Limb (tissue), 2 donors: ENCODE data around the gene DPF3.

Source experiments
- DNase-seq, 2 donors: peaks; one replicate each; pipeline ENCODE4 v3.0.0-alpha.2; 2016; ENCODE audit errors: extremely low spot score in 2 of 2

DPF3 gene

GRCh38 chr14:72742838-72743195, 151.1 kb downstream of the DPF3 start:
- no peak for DNase-seq

DNA sequence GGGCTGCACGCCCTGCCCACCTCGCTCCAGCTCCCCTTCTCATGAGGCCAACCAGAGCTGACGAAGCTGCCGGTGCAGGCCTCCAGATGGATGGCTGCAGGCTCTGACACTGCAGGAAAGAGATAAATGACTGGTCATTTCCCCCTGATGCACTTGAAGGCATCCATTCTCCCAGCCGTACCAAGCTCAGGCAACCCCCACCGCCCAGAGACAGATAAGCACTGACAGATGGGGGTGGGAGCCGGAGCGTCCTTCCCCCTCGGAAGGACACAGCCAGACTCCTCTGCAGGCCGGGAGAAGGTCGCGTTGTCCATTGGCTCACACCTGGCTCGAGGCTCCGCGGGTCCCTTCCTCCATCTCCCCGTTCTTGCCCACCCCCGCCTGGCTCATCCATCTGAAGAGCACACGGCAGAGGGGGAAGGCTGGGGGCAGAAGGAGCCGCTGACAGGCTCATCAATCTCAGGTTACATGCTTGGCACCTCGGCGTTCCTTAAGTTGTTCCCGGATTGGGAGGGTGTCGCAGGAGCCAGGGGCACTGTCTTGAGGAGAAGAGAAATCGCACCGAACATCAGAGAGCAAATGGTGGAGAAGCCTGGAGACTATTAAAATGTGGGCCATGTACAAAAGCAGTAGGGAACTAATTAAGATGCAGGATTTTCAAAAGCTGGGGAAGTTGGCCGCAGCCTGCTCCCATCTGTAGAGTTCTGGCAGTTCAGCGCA, 151.6 kb downstream of the DPF3 start:
- DNase-seq = peak in 1 of 2 donors; percentile 36

GRCh38 chr14:72741826-72742117, 152.1 kb downstream of the DPF3 start:
- no peak for DNase-seq

GRCh38 chr14:72740966-72741825, 152.7 kb downstream of the DPF3 start:
- DNase-seq = peak in 1 of 2 donors; percentile 12

- peak in 1 of 2 donors; percentile 7 for DNase-seq
Measured at GRCh38 chr14:72740504-72740961, 153.4 kb downstream of the DPF3 start.

GRCh38 chr14:72739446-72740405, 154.2 kb downstream of the DPF3 start:
- DNase-seq = peak in 1 of 2 donors; percentile 17

DNA sequence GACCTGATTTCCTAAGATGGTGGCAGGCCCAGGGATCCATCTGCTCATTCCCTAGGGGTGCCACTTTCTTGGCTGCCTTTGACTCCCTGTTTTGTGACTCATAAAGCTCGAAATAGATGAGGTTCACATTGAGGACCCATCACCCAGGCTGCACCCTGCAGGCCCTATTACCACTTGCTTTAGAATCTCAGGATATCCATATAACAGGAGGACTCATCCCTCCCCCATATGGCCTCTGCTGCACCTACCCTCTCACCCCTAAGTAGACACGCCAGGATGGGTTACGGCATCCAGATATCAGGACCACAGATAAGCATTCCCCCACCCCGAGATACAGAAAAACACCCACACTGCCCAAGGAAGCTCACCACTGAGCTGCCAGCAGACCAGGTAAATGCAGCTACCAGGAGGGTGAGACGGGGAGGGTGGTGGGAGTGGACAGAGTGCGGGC, 155.7 kb downstream of the DPF3 start:
- peak in 1 of 2 donors; percentile 23 for DNase-seq

GRCh38 chr14:72737560-72737943, 156.3 kb downstream of the DPF3 start:
- DNase-seq = peak in 1 of 2 donors; percentile 28

- no peak for DNase-seq
Measured at GRCh38 chr14:72736786-72737559, 156.9 kb downstream of the DPF3 start.

DNA sequence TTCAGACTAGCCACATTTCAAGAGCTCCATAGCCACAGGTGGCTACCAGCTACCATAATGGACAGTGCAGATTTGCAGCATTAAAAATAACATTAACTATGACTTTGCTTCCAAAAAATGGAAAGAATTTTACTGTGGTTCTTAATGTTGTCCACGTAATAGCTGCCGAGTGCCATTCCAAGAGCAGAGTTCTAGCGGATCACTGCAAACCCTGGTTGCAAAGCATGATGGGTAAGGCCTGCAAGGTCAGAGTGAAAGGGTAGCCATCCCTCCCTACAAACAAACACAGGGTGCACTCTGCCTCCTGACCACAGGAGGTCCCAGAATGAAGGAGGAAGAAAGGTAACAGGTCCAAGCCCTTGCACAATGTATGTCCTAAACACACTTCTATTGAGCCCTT, 157.6 kb downstream of the DPF3 start:
- no peak for DNase-seq

- no peak for DNase-seq
Measured at GRCh38 chr14:72732022-72732780, 161.7 kb downstream of the DPF3 start.

DNA sequence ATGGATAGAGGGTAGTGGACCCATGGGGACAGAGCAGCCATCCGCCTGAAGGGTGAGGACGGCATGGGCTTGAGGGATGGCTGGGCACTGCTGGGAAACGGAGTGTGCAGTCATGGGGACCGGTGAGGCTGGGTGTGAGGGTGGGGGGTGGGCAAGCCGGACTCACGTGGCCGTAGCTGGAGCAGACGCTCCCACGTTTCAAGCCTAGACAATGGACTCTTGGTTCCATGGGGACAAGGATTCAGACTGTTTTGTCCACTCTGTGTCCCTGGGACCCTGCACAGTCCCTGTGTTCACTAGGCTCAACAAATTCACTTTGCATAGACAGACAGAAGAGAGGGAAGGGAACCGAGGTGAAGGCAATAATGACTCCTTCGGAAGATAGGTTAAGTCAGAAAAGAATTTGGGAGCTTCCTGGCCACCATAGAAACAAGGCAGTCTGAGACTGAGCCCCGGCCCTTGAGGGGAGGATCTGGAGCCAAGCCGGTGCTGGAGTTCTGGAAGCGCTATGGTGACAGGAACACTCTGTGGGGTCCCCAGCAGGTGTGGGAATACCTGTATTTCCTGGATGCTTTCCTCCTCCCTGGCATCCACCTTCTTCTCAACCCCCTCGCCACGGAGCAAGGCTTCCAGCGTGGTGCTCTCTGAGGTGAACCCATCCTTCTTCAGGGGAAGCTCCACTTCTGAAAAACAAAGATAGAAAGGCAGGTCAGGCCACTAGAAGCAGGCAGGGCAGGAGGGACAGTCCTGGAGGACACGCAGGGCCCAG, 162.5 kb downstream of the DPF3 start:
- no peak for DNase-seq

GRCh38 chr14:72730468-72730867, 163.4 kb downstream of the DPF3 start:
- no peak for DNase-seq

GRCh38 chr14:72726444-72726843, 167.5 kb downstream of the DPF3 start:
- DNase-seq = no peak

- no peak for DNase-seq
Measured at GRCh38 chr14:72723858-72724530, 169.9 kb downstream of the DPF3 start.

DNA sequence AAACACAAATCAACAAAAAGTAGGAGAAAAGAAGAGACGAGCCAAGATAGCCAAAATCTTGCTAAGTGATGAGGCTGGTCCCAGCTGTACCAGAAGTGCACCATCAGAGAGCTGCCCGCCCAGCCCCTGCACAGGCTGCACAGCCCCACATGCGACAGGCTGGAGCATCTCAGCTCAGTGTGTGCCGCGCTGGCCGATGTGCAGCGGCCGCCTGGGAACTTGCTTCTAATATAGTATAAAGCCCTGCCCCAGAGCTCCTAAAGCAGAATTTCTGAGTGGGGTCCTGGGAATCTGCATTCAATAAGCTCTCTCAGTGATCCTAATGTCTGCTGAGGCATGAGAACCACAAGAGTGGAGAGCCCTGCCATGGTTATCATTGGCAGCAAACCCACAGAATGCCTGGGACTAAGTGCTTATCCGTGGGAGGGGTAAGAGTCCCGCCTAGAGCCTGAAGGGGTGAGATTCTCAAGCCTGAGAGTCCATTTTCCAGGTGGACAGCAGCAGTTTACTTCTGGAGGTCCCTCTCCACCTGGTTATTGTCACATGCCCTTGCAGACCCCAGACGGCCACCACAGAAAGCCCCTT, 171.6 kb downstream of the DPF3 start:
- DNase-seq = no peak

GRCh38 chr14:72721083-72721482, 172.8 kb downstream of the DPF3 start:
- no peak for DNase-seq

GRCh38 chr14:72717220-72717619, 176.7 kb downstream of the DPF3 start:
- no peak for DNase-seq
